C1 segment of cervical spinal cord (tissue), 14 donors: ENCODE results near the gene MMP24.
"Not testable (repeated sequence)": the region's sequence is repeated elsewhere in the genome, so short reads cannot be mapped to it uniquely, and the experiment has no call there.

ENCODE experiments used
- DNase-seq, 14 donors: peaks; one replicate each; lab custom pipeline; 2025; lab: John Stamatoyannopoulos, UW

MMP24 gene

GRCh38 chr20:35257175-35257909 is 30.9 kb downstream of the MMP24 start:
- DNase-seq, result no peak

DNA sequence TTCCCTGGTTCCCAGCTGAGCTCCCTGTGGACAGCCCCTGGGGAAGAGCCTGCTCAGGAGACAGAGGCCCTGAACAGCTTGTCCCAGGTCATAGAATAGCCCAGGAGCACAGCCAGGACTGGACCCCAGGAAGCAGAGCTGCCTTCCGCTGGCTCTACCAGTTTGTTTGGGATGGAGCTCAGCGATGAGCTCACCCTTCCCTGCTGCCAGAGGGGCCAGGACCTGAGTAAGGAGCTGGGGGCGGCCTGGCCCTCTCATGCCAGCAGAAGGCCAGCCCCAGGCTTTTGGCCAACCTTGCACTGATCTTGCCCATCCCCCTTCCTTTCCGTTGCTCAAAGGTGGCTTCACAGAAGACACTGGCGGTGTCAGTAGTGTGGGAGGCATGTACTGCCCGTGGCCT is 33.9 kb downstream of the MMP24 start:
- DNase-seq, result peak in 8 of 14 donors; percentile 6 to 95 (median 41)

DNA sequence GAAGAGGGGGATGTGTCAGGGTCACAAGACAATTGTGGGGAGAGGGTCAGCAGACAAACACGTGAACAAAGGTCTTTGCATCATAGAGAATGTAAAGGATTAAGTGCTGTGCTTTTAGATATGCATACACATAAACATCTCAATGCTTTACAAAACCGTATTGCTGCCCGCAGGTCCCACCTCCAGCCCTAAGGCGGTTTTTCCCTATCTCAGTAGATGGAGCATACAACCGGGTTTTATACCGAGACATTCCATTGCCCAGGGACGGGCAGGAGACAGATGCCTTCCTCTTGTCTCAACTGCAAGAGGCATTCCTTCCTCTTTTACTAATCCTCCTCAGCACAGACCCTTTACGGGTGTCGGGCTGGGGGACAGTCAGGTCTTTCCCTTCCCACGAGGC is 35.8 kb downstream of the MMP24 start:
- not testable (repeated sequence) for DNase-seq

DNA sequence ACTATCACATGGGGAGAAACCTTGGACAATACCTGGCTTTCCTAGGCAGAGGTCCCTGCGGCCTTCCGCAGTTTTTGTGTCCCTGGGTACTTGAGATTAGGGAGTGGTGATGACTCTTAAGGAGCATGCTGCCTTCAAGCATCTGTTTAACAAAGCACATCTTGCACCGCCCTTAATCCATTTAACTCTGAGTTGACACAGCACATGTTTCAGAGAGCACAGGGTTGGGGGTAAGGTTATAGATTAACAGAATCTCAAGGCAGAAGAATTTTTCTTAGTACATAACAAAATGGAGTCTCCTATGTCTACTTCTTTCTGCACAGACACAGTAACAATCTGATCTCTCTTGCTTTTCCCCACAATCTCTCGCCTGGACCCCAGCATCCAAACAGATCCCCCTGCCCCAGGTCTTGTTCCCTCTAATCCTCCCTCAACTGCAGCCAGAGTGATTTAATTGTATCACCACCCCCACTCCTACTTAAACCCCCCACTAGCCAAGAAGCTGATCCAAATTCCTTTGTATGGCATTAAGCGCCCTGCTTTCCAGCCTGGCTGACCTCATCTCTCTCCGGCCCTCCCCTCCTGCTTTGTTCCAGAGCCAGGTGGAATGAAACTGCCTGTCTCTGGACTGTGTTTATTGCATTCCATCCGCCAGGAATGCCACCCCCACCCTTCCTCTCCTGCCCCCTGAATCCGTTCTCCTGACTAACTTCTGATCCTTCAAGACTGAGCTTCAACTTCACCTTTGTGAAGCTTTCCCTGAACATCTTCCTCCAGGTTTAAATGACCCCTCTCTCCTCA is 36.4 kb downstream of the MMP24 start:
- peak in 2 of 14 donors; percentile 46 to 92 for DNase-seq

DNA sequence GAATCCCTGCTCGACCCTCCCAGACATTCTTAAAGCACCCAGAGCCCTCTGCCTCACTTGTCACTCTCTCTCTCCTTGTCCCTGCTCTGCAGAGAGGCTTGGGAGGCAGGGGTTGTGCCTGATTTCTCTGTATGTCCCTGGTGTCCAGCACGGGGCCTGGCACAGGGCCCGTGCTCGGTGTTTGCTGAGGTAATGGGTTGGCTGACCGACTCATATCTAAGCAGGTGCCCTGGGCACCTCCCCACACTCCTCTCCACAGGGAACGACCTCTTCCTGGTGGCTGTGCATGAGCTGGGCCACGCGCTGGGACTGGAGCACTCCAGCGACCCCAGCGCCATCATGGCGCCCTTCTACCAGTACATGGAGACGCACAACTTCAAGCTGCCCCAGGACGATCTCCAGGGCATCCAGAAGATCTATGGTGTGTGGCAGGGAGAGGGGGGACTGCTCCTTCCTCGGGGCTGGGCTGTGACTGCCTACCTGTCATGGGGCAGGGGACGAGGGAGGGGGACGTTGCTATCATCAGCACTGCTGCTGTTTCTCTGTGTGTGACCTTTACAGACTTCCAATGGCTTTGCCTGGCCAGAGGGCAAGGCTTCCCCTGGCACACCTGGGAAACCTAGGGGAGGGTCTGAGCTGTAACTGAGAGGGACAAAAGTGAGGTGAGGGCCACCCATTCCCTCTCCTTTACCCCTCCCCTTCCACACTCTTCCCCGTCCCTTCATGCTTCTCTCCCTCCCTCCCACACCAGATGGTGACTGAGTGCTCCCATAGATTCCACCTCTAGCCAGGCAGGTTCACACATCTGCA is 37.2 kb downstream of the MMP24 start:
- DNase-seq, result peak in 2 of 14 donors; percentile 46 to 92

GRCh38 chr20:35264755-35265154 is 38.3 kb downstream of the MMP24 start:
- DNase-seq, result no peak

DNA sequence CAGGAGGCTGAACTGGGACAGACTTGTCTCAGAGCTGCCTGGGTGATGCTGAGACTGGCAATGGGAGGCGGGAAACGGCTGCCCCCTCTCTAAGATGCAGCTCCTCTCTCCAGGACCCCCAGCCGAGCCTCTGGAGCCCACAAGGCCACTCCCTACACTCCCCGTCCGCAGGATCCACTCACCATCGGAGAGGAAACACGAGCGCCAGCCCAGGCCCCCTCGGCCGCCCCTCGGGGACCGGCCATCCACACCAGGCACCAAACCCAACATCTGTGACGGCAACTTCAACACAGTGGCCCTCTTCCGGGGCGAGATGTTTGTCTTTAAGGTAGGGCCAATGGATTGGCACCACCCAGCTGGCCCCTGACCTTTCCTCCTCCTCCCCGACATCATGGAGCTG is 40.6 kb downstream of the MMP24 start:
- DNase-seq, result no peak

DNA sequence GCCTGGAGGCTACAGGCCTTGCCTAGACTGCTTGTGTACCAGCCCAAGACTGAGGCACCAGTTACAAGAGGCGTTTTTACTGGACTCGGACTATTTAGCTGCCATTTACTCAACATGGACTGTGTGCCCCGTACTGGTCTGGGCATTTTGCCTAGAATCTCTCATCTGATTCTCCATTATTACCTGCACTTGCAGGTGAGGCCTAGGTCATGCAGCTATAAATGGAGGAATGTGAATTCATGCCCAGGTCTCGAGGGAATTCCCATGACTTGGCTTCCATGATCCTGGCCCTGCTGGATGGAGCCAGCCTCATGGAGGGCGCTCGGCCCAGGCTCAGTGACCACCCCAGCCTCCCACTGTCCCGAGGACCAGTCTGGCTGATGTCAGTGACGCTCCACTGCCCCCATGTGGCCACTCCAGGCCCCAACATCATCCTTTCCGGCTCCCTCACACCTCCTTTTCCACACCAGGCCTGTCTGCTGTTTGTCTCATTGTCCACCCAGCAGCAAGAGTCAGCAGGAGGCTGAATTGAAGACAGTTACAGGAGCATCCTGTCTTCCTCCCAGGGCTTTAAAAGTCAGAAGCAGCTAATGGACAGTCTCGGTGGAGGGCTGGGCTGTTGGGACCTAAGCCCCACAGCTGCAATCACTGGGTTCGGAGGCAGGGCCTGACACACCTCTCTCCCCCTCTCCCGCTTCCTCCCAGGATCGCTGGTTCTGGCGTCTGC is 42.7 kb downstream of the MMP24 start:
- peak in 10 of 14 donors; percentile 2 to 83 (median 15) for DNase-seq

GRCh38 chr20:35270021-35270902 is 43.8 kb downstream of the MMP24 start:
- DNase-seq, result no peak

- DNase-seq, result no peak
These were observed 44.8 kb downstream of the MMP24 start for GRCh38 chr20:35271073-35271882.

GRCh38 chr20:35271904-35272303 is 45.4 kb downstream of the MMP24 start:
- no peak for DNase-seq

GRCh38 chr20:35273449-35274171 is 47.1 kb downstream of the MMP24 start:
- peak in 10 of 14 donors; percentile 1 to 92 (median 28) for DNase-seq

- no peak for DNase-seq
These were observed 47.9 kb downstream of the MMP24 start for GRCh38 chr20:35274172-35275092.

GRCh38 chr20:35275741-35276251 is 49.3 kb downstream of the MMP24 start:
- DNase-seq, result no peak

DNA sequence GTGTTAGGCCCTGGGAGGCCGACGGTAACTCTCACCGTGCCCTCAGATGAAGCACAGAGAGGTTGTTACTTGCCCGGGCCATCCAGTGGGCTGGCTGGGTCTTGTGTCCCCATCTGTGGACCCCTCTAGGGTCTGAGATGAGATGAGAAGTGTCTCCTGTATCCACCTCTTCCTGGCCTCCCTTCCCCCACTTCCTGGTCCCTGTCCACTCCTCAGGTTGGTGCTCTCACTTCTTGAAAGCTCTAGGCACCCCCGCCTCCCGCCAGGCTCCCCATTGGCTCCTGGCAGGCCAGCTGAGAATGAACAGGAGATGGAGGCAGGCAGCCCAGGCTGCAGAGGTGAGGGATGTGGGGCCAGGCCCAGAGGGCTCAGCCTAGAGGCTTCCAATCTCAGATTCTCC is 49.9 kb downstream of the MMP24 start:
- DNase-seq, result no peak

DNA sequence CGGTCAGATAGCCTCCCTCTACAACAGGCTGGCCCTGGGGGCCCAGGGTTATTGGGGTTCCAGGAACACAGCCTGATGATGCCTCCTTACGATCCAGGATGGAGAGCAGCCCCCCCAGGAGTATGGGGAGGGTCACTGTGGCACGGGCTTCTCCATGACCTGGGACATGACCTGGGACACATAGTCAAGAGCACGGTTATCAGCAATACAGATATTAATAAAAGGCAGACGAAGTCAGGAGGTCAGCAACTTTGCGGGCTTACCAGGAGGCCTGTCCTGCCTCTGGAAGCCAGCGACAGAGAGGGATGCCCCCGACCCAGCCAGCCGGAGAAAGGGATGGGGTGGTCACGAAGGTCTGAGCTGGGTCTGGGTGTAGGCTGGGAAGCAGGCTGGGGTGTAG is 50.6 kb downstream of the MMP24 start:
- no peak for DNase-seq
